H1 (cell line): ENCODE measurements around the gene MBD3. TPM values are rescaled to one million over a fixed set of nuclear protein-coding genes. Genes with fewer than 3 reads are reported as not detected.

ENCODE experiments used
- CREB1 ChIP-seq: IDR thresholded peaks from 2 replicates; pipeline ENCODE4 v1.6.1; 2012; ENCODE audit warnings: inconsistent platforms
- KDM4A ChIP-seq: IDR thresholded peaks from one replicate; pipeline ENCODE4 v1.7.1; 2012; ENCODE audit warnings: low read depth, mild to moderate bottlenecking, moderate library complexity, low read length, inconsistent platforms; ENCODE audit not compliant: severe bottlenecking
- POLR2AphosphoS5 ChIP-seq: IDR thresholded peaks from 2 replicates; pipeline ENCODE4 v1.6.1; 2011; ENCODE audit warnings: low read depth, low read length
- RFX5 ChIP-seq: IDR thresholded peaks from 2 replicates; pipeline ENCODE4 v1.6.1; 2011; ENCODE audit warnings: low read depth, low read length, improper control_type of control experiment, borderline replicate concordance
- SUZ12 ChIP-seq: fragments of 200-600 bp; sonication (generic); IDR thresholded peaks from 2 replicates; pipeline ENCODE4 v1.6.1; 2012; ENCODE audit warnings: mild to moderate bottlenecking, inconsistent platforms, low read length, moderate library complexity, mixed read lengths
- polyA plus RNA-seq, 7 experiments: library from polyadenylated mRNA; depleted of rRNA in 3 of 7; stranded (reverse) in 5 of 7; unstranded in 2 of 7; fragments of >200 nt in 5 of 7; fragments of 200-250 nt in 2 of 7; gene quantifications; 1 replicate in 5 of 7; 2 replicates in 1 of 7; 4 replicates in 1 of 7; pipeline versions ENCODE4 v1.2.1 to v1.2.3, GENCODE V29; 2011 to 2013; ENCODE audit warnings: missing spikeins in 2 of 7, mixed read lengths in 2 of 7
- total RNA-seq: library from RNA; stranded (reverse); fragmentation: NEBNext Ultra II Directional; extraction: Animal tissue kit (Norgen Biotek cat#: 25700); gene quantifications from 2 replicates; pipeline ENCODE4 v1.2.1, GENCODE V29; 2021
- TF ChIP-seq, protein P1 (sequence below): fragments of 300-600 bp; sonication (generic); IDR thresholded peaks from 2 replicates; pipeline ENCODE4 v1.7.1; 2012; ENCODE audit warnings: low read length, moderate library complexity, mild to moderate bottlenecking, inconsistent platforms; ENCODE audit not compliant: insufficient replicate concordance
- TF ChIP-seq, protein P2 (sequence below): IDR thresholded peaks from 2 replicates; pipeline ENCODE4 v1.6.1; 2012; ENCODE audit warnings: inconsistent platforms
- TF ChIP-seq, protein P3 (sequence below), 3 experiments: IDR thresholded peaks; 1 replicate in 2 of 3; 2 replicates in 1 of 3; pipeline versions ENCODE4 v1.5.1 to v1.6.1; 2011; ENCODE audit warnings: low read length in 3 of 3, mild to moderate bottlenecking in 3 of 3, inconsistent platforms in 2 of 3, low read depth in 1 of 3, moderate library complexity in 1 of 3; ENCODE audit not compliant: insufficient read depth in 1 of 3; ENCODE audit errors: control extremely low read depth in 1 of 3

MBD3 gene
- total and polyA plus RNA-seq, 2 of the 8 experiments (the other 6 are each of a cell fraction or from before 2014, with no cell fraction given): 88.2 to 110 TPM

DNA sequence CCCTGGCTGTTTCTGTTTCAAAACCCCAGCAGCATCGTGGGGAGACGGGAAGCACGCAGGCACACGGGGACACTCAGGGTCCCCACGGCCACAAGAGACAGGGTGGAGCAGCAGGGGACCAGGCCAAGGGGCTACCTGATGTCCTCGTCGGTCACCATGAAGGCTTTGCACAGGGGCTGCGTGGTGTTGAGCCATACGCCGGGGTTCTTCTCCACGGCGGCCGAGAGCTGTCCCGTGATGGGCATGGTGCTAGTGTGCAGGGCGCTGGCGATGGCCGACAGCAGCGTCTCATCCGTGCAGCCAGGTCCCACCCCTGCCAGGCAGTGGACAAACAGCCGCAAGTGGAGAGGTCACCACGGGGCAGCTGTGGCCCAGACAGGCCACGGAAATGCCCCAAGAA, 11.7 kb downstream of the MBD3 start (continued):
- TF ChIP-seq, protein P1, sequence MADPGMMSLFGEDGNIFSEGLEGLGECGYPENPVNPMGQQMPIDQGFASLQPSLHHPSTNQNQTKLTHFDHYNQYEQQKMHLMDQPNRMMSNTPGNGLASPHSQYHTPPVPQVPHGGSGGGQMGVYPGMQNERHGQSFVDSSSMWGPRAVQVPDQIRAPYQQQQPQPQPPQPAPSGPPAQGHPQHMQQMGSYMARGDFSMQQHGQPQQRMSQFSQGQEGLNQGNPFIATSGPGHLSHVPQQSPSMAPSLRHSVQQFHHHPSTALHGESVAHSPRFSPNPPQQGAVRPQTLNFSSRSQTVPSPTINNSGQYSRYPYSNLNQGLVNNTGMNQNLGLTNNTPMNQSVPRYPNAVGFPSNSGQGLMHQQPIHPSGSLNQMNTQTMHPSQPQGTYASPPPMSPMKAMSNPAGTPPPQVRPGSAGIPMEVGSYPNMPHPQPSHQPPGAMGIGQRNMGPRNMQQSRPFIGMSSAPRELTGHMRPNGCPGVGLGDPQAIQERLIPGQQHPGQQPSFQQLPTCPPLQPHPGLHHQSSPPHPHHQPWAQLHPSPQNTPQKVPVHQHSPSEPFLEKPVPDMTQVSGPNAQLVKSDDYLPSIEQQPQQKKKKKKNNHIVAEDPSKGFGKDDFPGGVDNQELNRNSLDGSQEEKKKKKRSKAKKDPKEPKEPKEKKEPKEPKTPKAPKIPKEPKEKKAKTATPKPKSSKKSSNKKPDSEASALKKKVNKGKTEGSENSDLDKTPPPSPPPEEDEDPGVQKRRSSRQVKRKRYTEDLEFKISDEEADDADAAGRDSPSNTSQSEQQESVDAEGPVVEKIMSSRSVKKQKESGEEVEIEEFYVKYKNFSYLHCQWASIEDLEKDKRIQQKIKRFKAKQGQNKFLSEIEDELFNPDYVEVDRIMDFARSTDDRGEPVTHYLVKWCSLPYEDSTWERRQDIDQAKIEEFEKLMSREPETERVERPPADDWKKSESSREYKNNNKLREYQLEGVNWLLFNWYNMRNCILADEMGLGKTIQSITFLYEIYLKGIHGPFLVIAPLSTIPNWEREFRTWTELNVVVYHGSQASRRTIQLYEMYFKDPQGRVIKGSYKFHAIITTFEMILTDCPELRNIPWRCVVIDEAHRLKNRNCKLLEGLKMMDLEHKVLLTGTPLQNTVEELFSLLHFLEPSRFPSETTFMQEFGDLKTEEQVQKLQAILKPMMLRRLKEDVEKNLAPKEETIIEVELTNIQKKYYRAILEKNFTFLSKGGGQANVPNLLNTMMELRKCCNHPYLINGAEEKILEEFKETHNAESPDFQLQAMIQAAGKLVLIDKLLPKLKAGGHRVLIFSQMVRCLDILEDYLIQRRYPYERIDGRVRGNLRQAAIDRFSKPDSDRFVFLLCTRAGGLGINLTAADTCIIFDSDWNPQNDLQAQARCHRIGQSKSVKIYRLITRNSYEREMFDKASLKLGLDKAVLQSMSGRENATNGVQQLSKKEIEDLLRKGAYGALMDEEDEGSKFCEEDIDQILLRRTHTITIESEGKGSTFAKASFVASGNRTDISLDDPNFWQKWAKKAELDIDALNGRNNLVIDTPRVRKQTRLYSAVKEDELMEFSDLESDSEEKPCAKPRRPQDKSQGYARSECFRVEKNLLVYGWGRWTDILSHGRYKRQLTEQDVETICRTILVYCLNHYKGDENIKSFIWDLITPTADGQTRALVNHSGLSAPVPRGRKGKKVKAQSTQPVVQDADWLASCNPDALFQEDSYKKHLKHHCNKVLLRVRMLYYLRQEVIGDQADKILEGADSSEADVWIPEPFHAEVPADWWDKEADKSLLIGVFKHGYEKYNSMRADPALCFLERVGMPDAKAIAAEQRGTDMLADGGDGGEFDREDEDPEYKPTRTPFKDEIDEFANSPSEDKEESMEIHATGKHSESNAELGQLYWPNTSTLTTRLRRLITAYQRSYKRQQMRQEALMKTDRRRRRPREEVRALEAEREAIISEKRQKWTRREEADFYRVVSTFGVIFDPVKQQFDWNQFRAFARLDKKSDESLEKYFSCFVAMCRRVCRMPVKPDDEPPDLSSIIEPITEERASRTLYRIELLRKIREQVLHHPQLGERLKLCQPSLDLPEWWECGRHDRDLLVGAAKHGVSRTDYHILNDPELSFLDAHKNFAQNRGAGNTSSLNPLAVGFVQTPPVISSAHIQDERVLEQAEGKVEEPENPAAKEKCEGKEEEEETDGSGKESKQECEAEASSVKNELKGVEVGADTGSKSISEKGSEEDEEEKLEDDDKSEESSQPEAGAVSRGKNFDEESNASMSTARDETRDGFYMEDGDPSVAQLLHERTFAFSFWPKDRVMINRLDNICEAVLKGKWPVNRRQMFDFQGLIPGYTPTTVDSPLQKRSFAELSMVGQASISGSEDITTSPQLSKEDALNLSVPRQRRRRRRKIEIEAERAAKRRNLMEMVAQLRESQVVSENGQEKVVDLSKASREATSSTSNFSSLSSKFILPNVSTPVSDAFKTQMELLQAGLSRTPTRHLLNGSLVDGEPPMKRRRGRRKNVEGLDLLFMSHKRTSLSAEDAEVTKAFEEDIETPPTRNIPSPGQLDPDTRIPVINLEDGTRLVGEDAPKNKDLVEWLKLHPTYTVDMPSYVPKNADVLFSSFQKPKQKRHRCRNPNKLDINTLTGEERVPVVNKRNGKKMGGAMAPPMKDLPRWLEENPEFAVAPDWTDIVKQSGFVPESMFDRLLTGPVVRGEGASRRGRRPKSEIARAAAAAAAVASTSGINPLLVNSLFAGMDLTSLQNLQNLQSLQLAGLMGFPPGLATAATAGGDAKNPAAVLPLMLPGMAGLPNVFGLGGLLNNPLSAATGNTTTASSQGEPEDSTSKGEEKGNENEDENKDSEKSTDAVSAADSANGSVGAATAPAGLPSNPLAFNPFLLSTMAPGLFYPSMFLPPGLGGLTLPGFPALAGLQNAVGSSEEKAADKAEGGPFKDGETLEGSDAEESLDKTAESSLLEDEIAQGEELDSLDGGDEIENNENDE: no peak
- TF ChIP-seq KDM4A: no peak
- no peak for TF ChIP-seq POLR2AphosphoS5
- TF ChIP-seq, protein P2, sequence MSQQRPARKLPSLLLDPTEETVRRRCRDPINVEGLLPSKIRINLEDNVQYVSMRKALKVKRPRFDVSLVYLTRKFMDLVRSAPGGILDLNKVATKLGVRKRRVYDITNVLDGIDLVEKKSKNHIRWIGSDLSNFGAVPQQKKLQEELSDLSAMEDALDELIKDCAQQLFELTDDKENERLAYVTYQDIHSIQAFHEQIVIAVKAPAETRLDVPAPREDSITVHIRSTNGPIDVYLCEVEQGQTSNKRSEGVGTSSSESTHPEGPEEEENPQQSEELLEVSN: no peak
- no peak for TF ChIP-seq CREB1
- TF ChIP-seq, protein P3, sequence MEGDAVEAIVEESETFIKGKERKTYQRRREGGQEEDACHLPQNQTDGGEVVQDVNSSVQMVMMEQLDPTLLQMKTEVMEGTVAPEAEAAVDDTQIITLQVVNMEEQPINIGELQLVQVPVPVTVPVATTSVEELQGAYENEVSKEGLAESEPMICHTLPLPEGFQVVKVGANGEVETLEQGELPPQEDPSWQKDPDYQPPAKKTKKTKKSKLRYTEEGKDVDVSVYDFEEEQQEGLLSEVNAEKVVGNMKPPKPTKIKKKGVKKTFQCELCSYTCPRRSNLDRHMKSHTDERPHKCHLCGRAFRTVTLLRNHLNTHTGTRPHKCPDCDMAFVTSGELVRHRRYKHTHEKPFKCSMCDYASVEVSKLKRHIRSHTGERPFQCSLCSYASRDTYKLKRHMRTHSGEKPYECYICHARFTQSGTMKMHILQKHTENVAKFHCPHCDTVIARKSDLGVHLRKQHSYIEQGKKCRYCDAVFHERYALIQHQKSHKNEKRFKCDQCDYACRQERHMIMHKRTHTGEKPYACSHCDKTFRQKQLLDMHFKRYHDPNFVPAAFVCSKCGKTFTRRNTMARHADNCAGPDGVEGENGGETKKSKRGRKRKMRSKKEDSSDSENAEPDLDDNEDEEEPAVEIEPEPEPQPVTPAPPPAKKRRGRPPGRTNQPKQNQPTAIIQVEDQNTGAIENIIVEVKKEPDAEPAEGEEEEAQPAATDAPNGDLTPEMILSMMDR (IDR thresholded peaks at IDR 0.05; ENCODE audit: control extremely low read depth in 1 of 3, insufficient read depth in 1 of 3, low read depth in 1 of 3, low read length in 3 of 3): no peak
- TF ChIP-seq SUZ12: no peak
- no peak for TF ChIP-seq RFX5
